NOMO-1 treated with DMSO at 0.1 percent for 48 hours (cell line): ENCODE results near the gene MFSD6.

ENCODE experiments used
- DNase-seq: peaks from one replicate; lab custom pipeline; 2025; ENCODE audit not compliant: unreplicated experiment; lab: John Stamatoyannopoulos, UW

The MFSD6 gene

DNA sequence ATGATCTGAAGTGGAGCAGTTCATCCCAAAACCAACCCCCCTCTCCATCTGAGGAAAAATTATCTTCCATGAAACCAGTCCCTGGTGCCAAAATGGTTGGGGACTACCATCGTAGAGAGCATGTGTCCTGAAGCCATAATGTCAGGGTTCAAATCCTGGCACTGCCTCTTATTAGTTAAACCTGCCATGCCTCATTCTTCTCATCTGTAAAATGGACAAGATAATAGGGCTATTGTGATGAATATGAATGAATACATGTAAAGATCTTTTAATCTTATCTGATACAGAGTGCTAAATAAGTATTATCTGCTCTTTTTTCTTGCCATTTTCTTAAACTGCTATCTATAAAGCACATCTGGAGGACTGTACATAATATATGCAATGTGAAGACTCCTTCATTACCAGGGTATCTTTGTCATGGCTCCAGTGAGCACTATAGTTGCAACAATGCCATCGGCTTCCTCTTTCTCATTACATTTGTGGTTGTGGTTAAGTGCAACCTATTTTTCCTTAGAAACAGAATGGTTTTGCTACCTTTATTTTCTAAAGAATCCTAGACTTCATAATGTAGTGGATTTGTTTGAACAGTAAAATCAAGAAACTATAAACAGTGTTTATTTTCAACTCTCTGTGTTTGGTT, 27.0 kb downstream of the MFSD6 start:
- DNase-seq: peak; percentile 77

DNA sequence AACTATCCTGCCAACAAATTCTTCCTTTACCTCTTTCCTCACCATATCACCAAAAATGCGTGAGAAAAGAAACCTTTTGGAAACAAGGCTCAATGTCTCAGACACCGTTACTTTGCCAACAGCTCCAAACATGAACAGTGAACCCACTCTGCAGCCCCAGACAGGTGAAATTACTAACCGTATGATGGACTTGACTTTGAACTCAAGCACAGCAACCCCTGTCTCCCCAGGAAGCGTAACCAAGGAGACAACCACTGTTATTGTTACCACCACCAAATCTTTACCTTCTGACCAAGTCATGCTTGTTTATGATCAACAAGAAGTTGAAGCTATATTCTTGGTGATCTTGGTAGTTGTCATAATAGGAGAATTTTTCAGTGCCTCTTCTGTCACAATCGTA, 28.4 kb downstream of the MFSD6 start:
- no peak for DNase-seq

- no peak for DNase-seq
Measured at GRCh38 chr2:190440113-190440512, 32.0 kb downstream of the MFSD6 start.

DNA sequence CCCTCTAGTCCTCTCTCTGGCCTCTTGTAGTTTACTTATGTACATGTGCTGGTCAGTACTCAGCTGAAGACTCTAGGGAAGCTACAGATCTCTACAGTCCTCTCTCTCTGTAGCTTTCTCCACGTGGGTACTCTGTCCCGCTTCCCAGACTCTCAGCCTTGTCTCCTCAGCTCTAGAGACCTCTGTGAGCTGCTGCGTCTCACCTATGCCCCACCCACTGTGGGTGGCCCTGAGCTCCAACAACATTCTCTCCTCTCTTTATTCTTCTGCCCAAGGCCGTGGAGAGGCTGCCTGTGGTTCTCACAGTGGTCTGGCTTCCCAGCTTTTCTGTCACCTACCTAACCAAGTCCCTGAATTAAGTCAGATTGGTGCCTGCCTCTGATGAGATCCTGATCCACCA, 33.4 kb downstream of the MFSD6 start:
- DNase-seq: no peak

DNA sequence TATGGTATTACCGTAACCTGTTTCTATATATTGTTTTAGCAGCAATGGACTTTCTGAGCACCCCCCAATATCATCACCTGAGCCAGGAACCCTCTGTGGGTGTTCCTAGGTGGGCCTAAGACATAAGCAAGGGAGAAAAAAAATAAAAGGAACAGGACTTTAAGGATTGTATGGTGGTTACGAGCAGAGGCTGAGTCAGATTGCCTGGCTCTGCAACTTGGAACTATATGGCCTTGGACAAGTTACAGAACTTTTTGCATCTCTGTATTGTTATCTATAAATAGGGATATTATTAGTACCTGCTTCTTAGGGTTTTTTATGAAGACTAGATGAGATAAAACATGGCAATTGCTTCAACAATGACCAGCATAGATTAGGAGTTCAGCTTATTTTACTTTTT, 34.9 kb downstream of the MFSD6 start:
- DNase-seq: no peak

GRCh38 chr2:190443778-190444481, 35.8 kb downstream of the MFSD6 start:
- DNase-seq: no peak

DNA sequence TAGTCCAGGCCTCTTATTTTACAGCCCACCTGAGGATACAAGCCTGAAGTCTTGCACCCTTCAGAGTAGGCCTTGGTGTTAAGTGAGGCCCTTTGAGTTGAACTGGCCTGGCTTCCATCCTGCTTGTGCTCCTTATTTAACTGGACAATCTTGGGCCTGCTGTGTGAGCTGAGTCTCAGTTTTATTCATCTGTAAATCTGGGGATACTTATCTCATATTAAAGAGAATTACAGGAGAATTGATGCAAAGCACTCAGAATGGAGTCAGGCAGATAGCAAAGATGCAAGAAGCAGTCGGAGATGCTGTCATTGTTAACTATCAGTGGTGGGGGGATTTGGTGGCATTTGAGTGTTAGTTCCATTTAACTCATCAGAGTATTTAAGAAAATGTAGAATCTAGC, 36.8 kb downstream of the MFSD6 start:
- no peak for DNase-seq

- DNase-seq: no peak
Measured at GRCh38 chr2:190446193-190446592, 38.0 kb downstream of the MFSD6 start.

GRCh38 chr2:190446750-190447516, 38.8 kb downstream of the MFSD6 start:
- no peak for DNase-seq

- DNase-seq: no peak
Measured at GRCh38 chr2:190447766-190448165, 39.6 kb downstream of the MFSD6 start.

DNA sequence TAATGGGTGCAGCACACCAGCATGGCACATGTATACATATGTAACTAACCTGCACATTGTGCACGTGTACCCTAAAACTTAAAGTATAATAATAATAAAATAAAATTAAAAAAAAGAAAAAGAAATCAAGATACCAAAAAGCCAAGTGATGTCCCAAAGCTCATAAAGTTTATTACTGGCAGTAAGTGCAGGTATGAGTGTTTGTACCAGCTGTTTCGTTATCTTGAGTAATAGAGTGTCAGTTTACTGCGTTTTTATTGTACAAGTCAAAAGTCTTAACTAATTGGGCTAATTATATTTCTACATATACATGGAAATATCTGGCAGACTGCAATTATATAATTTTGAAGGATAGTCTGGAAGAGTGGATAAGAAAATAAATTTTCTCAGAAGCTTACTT, 41.8 kb downstream of the MFSD6 start:
- DNase-seq: no peak

DNA sequence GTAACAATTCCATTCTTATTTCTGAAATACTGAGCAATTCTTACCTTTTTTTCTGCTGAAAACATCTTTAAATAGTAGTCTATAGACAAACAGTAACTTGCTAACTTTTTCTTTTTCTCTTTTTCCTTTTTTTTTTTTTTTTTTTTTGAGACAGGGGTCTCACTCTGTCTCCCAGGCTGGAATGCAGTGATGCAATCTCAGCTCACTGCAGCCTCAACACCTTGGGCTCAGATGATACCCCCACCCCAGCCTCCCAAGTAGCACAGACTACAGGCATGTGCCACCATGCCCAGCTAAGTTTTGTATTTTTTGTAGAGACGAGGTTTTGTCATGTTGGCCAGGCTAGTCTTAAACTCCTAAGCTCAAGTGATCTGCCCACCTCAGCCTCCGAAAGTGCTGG, 42.2 kb downstream of the MFSD6 start:
- DNase-seq: no peak

DNA sequence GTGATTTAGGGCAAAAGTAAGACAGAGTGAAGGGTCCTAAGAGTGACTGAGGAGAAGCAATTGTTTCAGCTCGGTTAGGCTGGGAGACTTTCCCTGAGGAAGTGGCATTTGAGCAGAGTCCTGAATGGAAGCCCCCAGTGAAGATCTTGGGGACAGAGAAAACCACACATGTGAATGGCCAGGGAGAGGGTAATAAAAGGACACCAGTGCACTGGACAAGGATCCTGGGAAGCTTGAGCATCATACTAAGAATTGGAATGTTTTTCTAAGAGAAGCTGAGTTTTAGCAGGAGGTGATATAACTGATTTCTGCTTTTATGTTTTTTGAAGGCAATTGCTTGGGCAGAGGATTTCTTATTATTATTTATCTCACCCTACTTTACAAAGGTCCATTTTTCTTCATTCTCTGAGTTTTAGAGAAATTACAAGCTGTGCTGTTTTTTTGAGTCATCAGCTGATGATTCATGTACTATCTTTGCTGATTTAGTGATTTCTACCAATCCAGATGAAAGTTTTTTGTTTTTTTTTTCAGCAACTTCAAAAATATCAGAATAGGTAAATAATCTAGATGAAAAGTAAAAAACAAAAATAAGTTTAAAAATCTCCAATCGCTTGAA, 43.5 kb downstream of the MFSD6 start:
- no peak for DNase-seq

DNA sequence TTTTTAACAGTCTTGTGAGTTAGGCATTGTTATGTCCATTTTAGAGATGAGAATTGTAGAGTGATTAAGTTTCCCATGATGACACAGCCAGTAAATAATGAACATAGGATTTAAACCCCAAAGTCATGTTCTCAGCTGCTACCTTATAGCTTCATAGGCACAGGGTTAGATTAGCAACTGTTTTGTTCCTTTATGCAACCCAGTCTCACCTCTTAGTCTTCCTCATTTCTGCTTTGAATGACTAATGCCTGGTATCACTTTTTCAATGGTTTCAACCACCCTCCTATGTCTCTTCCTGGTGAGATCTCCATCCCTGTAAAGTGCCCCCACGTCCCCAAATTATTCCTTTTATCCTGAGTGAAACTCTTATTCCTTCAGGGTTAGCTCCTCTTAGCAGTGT, 44.3 kb downstream of the MFSD6 start:
- DNase-seq: peak; percentile 9

DNA sequence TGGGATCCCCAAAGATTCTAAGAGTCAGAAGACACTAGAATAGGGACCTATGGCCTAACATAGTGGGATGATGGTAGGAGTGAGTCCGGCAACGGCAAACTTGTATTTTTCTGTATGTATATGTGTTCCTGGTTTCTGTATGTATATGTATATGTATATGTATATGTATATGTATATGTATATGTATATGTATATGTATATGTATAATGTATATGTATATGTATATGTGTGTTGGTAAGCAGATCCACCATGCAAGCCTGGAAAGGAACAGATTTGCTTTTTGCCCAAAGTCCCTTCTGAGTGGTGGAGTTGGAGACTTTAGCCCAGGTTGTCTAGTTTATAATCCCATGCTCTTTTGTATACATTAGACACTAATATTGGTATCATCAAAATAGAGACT, 46.6 kb downstream of the MFSD6 start:
- DNase-seq: no peak

- DNase-seq: no peak
Measured at GRCh38 chr2:190455358-190456095, 47.4 kb downstream of the MFSD6 start.

DNA sequence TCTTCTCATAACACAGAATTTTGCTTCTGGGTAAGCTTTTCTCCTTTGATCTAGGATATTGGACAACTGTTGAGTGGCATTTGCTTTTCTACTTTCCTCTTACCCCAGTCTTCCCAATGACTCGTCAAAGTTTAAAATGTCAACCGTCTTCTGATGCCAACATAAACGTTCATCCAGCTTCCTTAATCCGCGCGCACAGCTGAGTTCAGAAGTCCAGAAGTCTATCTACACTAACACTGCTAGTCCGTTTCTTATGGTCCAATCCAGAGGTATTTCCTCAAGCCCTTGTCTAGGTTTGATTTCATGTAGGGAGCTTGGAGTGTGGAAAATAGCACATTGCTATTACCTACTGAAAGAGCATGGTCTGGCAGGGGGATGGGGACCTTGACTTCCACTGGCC, 48.7 kb downstream of the MFSD6 start:
- DNase-seq: no peak

DNA sequence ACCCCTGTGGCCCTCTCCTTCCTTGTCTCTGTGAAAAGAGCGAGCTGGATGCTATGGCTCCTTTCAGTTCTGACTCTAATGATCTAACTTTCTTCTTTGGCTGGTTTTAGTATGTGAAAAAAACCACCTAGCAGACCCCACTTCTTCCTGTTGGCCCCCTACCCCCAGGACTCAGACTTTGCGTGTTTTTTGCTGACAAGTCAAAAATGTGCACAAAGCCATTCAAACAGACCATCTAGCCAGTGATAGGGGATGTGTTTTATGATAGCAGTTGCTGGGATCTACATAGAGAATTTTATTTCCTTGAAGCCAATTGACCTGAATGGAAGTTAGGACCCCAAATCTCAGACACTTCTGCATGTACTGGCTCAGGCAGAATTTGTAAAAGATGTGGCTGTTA, 49.1 kb downstream of the MFSD6 start:
- no peak for DNase-seq

- no peak for DNase-seq
Measured at GRCh38 chr2:190458352-190459107, 50.4 kb downstream of the MFSD6 start.

- DNase-seq: no peak
Measured at GRCh38 chr2:190459881-190460280, 51.7 kb downstream of the MFSD6 start.
